GM18868 (cell line): Measurements from ENCODE around the gene NIFK.
A peak's percentile ranks its signal among the peaks of the same experiment; 100 is the strongest.
"Not testable (repeated sequence)": the region's sequence is repeated elsewhere in the genome, so short reads cannot be mapped to it uniquely, and the experiment has no call there.

Experiments used
- ATAC-seq: cut with Tn5 transposase; IDR thresholded peaks from one replicate; pipeline ENCODE4 v1.9.1; 2021; ENCODE audit warnings: mild to moderate bottlenecking, moderate library complexity; ENCODE audit not compliant: unreplicated experiment

Gene NIFK

GRCh38 chr2:121735518-121736074 lies 1.1 kb downstream of the NIFK start:
- ATAC-seq, result no peak

- ATAC-seq, result not testable (repeated sequence)
Observed at GRCh38 chr2:121734544-121734943, 2.1 kb downstream of the NIFK start.

GRCh38 chr2:121731366-121731765 lies 5.3 kb downstream of the NIFK start:
- ATAC-seq, result no peak

GRCh38 chr2:121727950-121728349 lies 8.7 kb downstream of the NIFK start:
- ATAC-seq, result no peak

- no peak for ATAC-seq
Observed at GRCh38 chr2:121727332-121727731, 9.3 kb downstream of the NIFK start.

GRCh38 chr2:121723316-121723715 lies 13.4 kb downstream of the NIFK start:
- no peak for ATAC-seq

- no peak for ATAC-seq
Observed at GRCh38 chr2:121722479-121722878, 14.2 kb downstream of the NIFK start.

- no peak for ATAC-seq
Observed at GRCh38 chr2:121721926-121722325, 14.7 kb downstream of the NIFK start.

- no peak for ATAC-seq
Observed at GRCh38 chr2:121717529-121717928, 19.1 kb downstream of the NIFK start.

GRCh38 chr2:121716126-121716525 lies 20.5 kb downstream of the NIFK start:
- ATAC-seq, result no peak

- not testable (repeated sequence) for ATAC-seq
Observed at GRCh38 chr2:121711481-121711880, 25.2 kb downstream of the NIFK start.

- no peak for ATAC-seq
Observed at GRCh38 chr2:121710470-121711170, 26.1 kb downstream of the NIFK start.

- no peak for ATAC-seq
Observed at GRCh38 chr2:121709776-121710469, 26.8 kb downstream of the NIFK start.

- ATAC-seq, result no peak
Observed at GRCh38 chr2:121707920-121708361, 28.7 kb downstream of the NIFK start.

GRCh38 chr2:121707344-121707919 lies 29.2 kb downstream of the NIFK start:
- no peak for ATAC-seq

- ATAC-seq, result no peak
Observed at GRCh38 chr2:121705958-121706357, 30.7 kb downstream of the NIFK start.

GRCh38 chr2:121705390-121705789 lies 31.3 kb downstream of the NIFK start:
- ATAC-seq, result no peak

GRCh38 chr2:121701761-121702160 lies 34.9 kb downstream of the NIFK start:
- not testable (repeated sequence) for ATAC-seq

GRCh38 chr2:121699421-121700333 lies 37.0 kb downstream of the NIFK start:
- ATAC-seq, result peak; percentile 99

- ATAC-seq, result no peak
Observed at GRCh38 chr2:121698318-121698930, 38.3 kb downstream of the NIFK start.
